GM18505 (cell line): ENCODE results near the gene PRDM16.

ENCODE experiments used
- ATAC-seq: cut with Tn5 transposase; IDR thresholded peaks from one replicate; pipeline ENCODE4 v1.9.1; 2021; ENCODE audit not compliant: unreplicated experiment
- POLR2A ChIP-seq: IDR thresholded peaks from 4 replicates; pipeline ENCODE4 v1.6.1; 2011; ENCODE audit warnings: borderline replicate concordance; ENCODE audit not compliant: insufficient read depth, insufficient read length; ENCODE audit errors: extremely low read depth

The PRDM16 gene

DNA sequence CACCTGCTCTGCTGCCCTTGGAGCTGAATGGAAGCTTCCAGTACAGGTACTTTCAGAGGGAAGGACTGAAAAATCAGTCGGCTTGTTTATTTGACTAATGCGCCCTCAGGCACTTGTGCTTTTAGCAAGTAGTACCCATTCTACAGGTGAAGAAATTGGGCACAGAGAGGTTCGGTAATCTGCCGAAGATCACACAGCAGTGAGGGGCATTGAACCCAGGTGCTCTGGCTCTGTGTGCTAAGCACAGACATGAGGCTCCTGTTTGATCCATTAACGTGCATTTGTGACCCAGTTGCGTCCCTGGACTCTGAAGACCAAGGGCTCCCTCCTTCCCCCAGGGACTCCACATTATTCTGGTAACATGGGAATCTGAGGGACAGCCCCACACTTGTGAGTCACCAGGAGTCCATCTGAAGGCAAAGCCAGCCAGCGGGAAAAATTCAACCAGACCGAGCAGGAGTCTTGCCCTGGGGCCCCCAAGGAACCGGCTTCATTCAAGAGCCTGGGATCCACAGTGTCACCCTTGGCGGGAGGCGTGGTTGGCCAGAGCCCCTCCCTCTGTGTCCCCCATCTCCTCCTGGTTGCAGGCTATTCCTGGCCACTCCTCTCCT is 193.1 kb downstream of the PRDM16 start:
- ATAC-seq = no peak
- no peak for TF ChIP-seq POLR2A

DNA sequence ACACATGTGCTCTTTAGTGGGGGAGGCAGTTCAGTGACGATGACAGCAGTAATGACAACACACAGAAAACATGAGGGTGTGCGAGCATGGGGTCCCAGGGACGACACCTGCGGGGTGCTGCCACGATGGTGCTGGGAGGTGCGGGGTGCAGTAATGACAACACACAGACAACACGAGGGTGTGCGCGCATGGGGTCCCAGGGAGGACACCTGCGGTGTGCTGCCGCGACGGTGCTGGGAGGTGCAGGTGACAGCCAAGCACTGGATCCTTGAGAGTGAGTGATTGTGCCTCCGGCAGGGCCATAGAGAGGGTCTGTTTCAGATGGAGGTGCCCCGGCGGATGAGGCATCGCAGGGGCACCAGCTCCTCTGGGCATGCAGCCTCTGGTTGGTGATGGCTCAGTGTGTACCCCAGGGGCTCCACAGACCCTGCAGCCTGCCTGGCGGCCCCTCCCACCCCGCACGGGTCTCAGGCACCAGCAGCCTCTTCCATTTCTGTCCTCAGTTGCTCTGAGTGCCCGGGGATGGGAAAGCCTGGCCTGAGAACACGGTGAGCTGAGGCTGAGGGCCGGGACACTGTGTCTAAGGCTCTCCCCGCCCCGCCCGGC is 193.8 kb downstream of the PRDM16 start:
- TF ChIP-seq POLR2A = no peak
- no peak for ATAC-seq

DNA sequence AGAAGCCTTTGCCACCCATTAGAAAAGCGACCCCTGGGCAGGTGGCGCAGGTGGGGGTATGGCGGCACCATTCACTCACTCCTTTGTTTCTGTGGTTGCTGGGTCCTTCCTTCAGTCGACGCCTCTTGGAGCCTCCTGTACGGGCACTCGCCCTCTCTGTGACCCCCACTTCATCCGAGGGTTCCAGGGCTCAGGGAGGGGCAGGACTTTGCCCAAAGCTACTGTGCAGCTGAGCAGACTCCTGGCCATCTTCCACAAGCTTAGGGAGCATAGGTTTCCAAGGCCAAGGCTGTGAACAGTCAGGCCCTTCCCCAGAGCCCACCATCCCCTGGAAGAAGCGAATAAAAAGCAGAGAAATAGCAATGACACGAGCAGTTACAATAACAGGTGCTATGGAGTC is 194.8 kb downstream of the PRDM16 start:
- no peak for TF ChIP-seq POLR2A
- ATAC-seq = no peak

DNA sequence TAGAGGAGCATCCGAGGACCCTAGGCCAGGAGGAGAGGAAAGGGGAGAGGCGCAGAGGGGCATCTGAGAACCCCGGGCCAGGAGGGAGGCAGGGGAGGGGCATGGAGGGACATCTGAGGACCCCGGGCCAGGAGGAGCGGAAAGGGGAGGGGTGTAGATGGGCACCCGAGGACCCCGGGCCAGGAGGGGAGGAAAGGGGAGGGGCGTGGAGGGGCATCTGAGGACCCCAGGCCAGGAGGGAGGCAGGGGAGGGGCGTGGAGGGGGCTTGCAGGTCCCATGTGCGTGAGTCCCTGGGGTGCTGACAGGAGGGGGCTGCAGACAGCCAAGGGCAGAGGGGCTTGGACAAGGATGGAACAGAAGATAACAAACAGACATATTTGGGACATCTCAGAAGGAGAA is 195.5 kb downstream of the PRDM16 start:
- TF ChIP-seq POLR2A = no peak

GRCh38 chr1:3265835-3266805 is 197.1 kb downstream of the PRDM16 start:
- no peak for TF ChIP-seq POLR2A
- no peak for ATAC-seq

More for the DNA sequence above, 195.5 kb downstream of the PRDM16 start:
- no peak for ATAC-seq

DNA sequence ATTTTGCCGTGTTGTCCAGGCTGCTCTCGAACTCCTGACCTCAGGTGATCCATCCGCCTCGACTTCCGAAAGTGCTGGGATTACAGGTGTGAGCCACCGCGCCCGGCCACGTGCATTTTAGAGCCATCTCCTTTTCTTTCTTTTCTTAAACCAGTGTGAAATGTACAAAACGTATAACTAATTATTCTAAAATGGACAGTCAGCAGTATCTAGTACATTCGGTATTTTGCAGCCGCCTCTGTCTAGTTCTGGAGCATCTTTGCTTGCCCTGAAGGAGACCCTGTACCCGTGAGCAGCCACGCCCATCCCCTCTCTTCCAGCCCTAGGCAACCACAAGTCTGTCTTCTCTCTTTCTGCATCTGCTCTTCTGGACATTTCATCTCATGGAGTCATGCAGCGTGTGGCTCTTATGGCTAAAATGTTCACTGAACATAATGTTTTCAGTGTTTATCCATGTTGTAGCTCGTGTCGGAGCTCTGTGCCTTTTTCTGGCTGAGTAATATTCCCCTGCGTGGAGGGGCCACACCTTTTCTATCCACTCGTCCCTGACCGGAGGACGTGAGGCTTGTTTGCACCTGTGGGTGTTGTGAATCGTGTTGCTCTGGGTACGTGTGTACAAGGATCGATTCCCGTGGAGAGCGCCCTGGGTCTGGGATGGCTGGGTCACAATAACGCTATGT is 198.0 kb downstream of the PRDM16 start:
- no peak for ATAC-seq

DNA sequence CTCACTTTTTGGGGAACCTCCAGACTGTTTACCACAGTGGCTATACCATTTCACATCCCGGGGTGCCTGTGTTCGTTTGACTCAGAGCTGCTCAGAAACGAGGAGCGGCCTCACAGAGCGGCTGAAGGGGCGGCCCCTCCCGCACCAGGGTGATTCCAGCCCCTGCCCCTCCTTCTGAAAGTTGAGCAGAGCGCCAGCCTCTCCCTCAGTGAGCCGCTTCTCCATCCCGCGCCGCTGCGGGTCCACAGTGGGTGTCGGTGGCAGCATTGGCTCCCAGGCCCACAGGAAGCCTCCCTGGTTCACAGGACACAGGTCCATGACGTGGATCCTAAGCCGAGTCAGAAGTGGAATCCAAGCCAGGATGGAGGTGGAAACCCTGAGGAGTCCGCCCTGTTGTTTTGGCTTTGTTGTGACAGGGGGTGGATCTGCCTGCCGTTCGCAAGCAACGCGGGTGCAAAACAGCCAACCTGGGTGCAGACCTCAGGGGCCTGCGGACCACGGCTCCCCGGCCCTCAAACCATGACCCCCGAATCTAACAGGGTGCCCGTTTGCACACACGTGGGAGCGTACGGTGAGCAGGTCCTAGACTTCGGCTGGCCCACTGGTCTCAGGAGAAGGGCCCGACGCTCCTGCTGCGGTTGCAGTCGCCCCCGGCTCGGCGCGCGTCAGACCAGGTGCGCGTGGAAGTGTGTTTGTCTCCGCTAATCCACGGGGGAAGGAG is 198.7 kb downstream of the PRDM16 start:
- no peak for TF ChIP-seq POLR2A
- ATAC-seq = no peak

More for the DNA sequence above, 198.0 kb downstream of the PRDM16 start:
- no peak for TF ChIP-seq POLR2A

DNA sequence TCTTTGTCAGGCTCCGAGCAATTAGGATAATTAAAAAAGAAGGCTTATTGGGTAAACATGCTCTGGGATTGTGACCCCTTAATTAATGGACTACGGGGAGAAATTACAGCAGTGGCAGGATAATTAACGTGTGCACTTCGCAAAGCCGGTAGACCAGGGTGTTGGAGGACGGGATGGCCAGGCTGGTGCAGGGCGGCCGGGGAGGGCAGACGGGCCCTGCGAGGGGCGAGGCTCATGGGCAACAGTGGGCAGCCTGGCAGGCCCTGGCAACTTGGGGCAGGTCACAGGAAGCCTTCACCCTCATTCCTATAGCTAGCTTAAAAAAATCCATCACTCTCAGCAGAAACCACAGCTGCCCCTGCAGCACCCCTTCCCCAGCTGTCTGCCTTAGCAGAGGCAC is 199.3 kb downstream of the PRDM16 start:
- ATAC-seq = no peak
- no peak for TF ChIP-seq POLR2A

- no peak for TF ChIP-seq POLR2A
- ATAC-seq = no peak
Measured at GRCh38 chr1:3270403-3271245, 201.6 kb downstream of the PRDM16 start.

- no peak for ATAC-seq
- no peak for TF ChIP-seq POLR2A
Measured at GRCh38 chr1:3271866-3272265, 202.9 kb downstream of the PRDM16 start.

DNA sequence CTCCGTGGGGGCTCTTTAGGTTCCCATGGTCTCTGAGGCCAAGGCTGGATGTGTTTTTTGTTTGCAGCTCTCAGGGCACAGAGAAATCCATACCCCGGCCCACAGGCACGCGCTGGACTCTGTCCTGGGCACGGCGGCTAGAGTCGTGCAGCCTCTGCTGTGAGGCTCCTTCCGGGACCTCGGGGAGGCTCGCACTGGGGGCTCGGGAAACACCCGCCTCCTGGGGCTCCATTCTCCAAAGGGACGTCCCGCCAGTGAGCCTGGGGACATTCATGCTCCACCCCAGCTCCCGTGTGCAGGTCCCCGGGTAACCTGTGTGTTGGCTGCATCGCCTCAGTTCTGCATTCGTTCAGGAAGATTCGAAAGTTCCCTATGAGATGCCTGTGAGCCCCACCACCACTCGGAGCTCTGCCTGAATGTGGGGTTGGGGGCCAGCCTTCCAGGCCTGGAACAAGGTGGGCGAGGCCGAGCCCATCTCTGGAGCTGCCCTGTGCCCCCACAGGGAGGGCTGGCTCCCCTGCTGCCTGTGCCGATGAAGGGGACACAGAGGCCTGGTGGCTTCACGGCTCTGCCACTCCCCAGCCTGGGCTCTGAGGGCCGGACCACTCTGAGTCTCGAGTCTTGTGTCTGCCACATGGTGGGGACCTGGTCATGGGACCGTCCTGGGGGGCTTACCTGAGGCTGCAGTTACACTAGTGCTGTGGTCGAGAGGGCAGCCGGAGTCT is 203.5 kb downstream of the PRDM16 start:
- no peak for TF ChIP-seq POLR2A
- no peak for ATAC-seq

DNA sequence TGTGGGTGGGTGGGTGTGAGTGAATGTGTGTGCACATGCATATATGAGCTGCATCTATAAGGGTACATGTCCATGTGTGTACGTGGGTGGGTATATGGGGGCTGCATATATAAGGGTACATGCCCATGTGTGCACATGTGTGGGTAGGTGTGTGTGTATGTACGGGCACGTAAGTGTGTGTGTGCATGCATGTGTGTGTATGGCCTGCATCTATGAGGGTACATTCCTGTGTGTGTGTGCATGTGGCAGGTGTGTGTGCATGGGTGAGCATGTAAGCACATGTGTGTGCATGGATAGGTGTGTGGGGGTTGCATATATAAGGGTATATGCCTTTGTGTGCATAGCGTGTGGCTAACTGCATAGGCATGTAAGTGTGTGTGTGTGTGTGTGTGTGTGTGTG is 204.4 kb downstream of the PRDM16 start:
- ATAC-seq = no peak

GRCh38 chr1:3274972-3275371 is 206.0 kb downstream of the PRDM16 start:
- no peak for TF ChIP-seq POLR2A
- no peak for ATAC-seq

More for the DNA sequence above, 204.4 kb downstream of the PRDM16 start:
- no peak for TF ChIP-seq POLR2A
